Activated CD8-positive, alpha-beta memory T cell treated with anti-CD3 and anti-CD28 coated beads, Interleukin-2, amount 50 U/mL, for 1 hour (primary cell): Measurements from ENCODE around the gene PI16.

Experiments
- DNase-seq: peaks from one replicate; pipeline ENCODE4 v3.0.0-alpha.2; 2020; ENCODE audit errors: extremely low read depth

PI16 gene

GRCh38 chr6:36956446-36956820 lies 1.9 kb downstream of the PI16 start:
- no peak for DNase-seq

GRCh38 chr6:36957773-36958271 lies 3.3 kb downstream of the PI16 start:
- DNase-seq, result no peak

GRCh38 chr6:36958775-36959554 lies 4.4 kb downstream of the PI16 start:
- no peak for DNase-seq

GRCh38 chr6:36959555-36960250 lies 5.2 kb downstream of the PI16 start:
- no peak for DNase-seq

GRCh38 chr6:36961441-36962435 lies 7.2 kb downstream of the PI16 start:
- DNase-seq, result no peak

- DNase-seq, result no peak
Observed at GRCh38 chr6:36962874-36963273, 8.3 kb downstream of the PI16 start.

GRCh38 chr6:36963451-36964290 lies 9.1 kb downstream of the PI16 start:
- DNase-seq, result no peak

GRCh38 chr6:36964349-36964748 lies 9.8 kb downstream of the PI16 start:
- DNase-seq, result no peak

GRCh38 chr6:36964908-36965307 lies 10.4 kb downstream of the PI16 start:
- no peak for DNase-seq

- DNase-seq, result no peak
Observed at GRCh38 chr6:36967301-36967700, 12.8 kb downstream of the PI16 start.

- no peak for DNase-seq
Observed at GRCh38 chr6:36967757-36968156, 13.2 kb downstream of the PI16 start.

GRCh38 chr6:36968266-36968977 lies 13.9 kb downstream of the PI16 start:
- DNase-seq, result no peak

- DNase-seq, result no peak
Observed at GRCh38 chr6:36969240-36969691, 14.7 kb downstream of the PI16 start.

- no peak for DNase-seq
Observed at GRCh38 chr6:36969988-36970891, 15.7 kb downstream of the PI16 start.

- no peak for DNase-seq
Observed at GRCh38 chr6:36970892-36971842, 16.6 kb downstream of the PI16 start.

- no peak for DNase-seq
Observed at GRCh38 chr6:36971921-36972673, 17.6 kb downstream of the PI16 start.

- DNase-seq, result no peak
Observed at GRCh38 chr6:36973190-36973589, 18.7 kb downstream of the PI16 start.
